Uterus (tissue), 2 donors: ENCODE results near the gene LEKR1.

Experiments used
- CTCF ChIP-seq, 4 experiments: fragments of 200-600 bp in 2 of 4; fragments of 450-650 bp in 2 of 4; sonication (generic) in 2 of 4; IDR thresholded peaks; one replicate each; pipeline ENCODE4 v1.5.1; 2016 to 2019; ENCODE audit warnings: antibody characterized with exemption in 4 of 4, mild to moderate bottlenecking in 2 of 4, moderate library complexity in 1 of 4
- POLR2A ChIP-seq, 2 donors: fragments of 450-650 bp; IDR thresholded peaks; one replicate each; pipeline ENCODE4 v1.6.1; 2016; ENCODE audit warnings: antibody characterized with exemption in 2 of 2, mild to moderate bottlenecking in 1 of 2, moderate library complexity in 1 of 2

- TF ChIP-seq CTCF (IDR thresholded peaks at IDR 0.05), result no peak
- TF ChIP-seq POLR2A (IDR thresholded peaks at IDR 0.05), result no peak
Measured at GRCh38 chr3:157094301-157094700, 268.1 kb downstream of the LEKR1 start.
